ACHN (cell line): ENCODE data around the gene LYPD4.

Experiments
- DNase-seq: peaks from one replicate; pipeline ENCODE4 v3.0.0-alpha.2; 2015
- in situ Hi-C: cut with HindIII; loops from 2 replicates; pipeline ENCODE4 v1.10.0; 2017; ENCODE audit warnings: low sequenced_read_pairs, low pct_ligation_motif_present, low pct_unique_long_range_greater_than_20kb

Gene LYPD4

DNA sequence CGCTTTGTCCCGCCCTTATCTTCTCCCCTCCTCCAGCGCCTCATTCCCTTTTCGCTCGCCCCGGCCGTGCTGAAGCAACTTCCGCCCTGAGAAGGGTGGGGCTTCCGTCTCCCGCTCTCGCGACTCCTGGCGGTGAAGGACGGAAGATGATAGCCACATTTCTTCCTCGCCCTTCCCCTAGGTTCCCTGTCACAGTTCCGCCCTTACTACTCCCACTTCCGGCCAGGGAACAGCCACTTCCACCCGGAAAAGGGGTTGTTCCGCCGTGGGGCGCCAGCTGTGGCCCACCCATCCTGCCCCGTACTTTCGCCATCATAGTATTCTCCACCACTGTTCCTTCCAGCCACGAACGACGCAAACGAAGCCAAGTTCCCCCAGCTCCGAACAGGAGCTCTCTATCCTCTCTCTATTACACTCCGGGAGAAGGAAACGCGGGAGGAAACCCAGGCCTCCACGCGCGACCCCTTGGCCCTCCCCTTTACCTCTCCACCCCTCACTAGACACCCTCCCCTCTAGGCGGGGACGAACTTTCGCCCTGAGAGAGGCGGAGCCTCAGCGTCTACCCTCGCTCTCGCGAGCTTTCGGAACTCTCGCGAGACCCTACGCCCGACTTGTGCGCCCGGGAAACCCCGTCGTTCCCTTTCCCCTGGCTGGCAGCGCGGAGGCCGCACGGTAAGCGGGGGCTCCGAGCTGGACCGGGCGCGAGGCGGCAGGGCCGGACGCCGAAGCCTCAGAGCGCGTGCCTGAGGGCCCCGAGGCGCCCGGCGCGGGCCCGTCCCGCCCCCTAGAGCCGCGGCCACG is 15.3 kb upstream of the LYPD4 start, which contains the start of gene RPS19:
Gene RPS19, plus strand, starts transcription at position 638 of the 801 bp plus-strand sequence. CDS start 520 bp downstream, outside the sequence.
- in situ Hi-C loops = no loop called here

DNA sequence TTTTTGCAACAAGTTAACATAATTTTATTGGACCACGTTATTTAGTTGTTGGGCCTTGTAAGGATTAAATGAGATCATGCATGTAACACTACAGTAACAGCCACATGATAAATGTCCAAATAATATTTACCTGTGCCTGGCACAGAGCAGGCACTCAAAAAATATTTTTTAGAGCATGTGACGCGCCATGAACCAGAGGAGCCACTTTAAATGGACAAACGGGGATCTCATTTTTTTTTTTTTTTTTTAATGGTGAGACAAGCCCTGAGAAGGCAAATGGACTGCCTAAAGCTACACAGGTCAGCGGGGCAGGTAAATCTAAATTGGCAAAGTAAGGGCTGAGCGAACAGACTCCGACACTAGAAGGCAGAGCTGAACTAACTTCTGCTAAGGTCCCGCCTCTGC is 14.7 kb upstream of the LYPD4 start:
- DNase-seq = no peak
- in situ Hi-C loops = no loop called here

More for the DNA sequence above, 15.3 kb upstream of the LYPD4 start, which contains the start of gene RPS19:
- peak; percentile 96 for DNase-seq

GRCh38 chr19:41853768-41854167 is 9.3 kb upstream of the LYPD4 start:
- no peak for DNase-seq
- in situ Hi-C loops = no loop called here

DNA sequence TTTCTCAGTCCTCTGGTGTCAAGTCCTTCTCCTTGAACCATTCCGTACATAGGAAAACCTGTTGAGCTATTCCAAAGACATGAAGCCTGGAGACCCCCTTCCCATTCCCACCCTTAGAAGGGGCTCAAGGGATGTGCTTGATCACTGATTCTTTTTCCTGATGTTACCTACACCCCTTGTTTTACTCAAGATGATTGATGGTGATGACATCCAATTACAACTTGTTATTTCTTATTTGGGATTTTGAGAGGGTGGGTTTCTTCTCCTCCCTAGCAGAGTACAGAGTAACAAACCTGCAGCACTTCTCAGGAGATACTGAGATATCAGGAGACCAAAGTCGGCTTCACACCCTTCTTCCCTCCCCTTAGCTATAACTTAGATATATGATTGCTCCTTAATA is 8.9 kb upstream of the LYPD4 start:
- in situ Hi-C loops = no loop called here
- no peak for DNase-seq

DNA sequence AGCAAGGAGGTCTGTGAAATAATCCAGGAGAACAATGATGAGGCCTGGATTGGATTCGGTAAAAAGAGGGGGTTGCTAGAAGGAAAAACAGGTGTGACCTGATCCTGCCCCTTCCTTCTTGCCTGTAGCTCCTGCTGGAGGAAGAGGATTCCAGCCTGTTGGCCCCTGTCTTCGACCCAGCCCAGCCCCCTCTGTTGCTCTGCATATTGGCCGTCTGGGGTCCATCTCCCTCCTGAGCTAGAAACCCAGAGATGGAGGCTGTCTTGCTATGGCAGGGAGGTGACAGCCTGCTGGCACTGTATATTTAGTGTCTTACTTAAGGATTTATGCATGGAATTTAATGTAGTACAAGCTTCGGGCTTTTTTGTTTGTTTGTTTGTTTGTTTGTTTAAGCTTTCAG is 7.0 kb upstream of the LYPD4 start:
- DNase-seq = no peak
- in situ Hi-C loops = no loop called here

GRCh38 chr19:41850381-41850780 is 5.9 kb upstream of the LYPD4 start:
- in situ Hi-C loops = no loop called here
- no peak for DNase-seq

DNA sequence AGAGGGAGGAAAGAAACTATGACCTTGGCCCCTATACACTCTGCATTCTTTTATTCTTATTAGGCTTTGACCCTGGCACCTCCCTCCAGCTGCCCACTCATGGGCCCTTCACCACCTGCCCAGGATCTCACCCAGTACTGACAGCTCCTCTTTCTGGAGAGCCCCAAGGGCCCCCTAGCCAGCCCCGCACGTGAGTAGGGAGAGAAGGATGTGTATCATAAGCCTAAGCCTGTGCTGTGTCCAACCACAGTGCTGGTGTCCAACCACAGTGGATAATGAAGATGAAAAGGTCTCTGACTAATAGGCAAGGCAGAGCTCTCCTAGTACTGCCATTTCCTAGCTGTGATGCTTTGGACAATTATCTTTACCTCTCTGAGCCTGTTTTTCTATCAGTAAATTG is 4.6 kb upstream of the LYPD4 start:
- no peak for DNase-seq
- in situ Hi-C loops = no loop called here

GRCh38 chr19:41848666-41849065 is 4.2 kb upstream of the LYPD4 start:
- DNase-seq = no peak
- in situ Hi-C loops = no loop called here

GRCh38 chr19:41847351-41848105 is 3.0 kb upstream of the LYPD4 start:
- in situ Hi-C loops = no loop called here
- no peak for DNase-seq

- DNase-seq = no peak
- in situ Hi-C loops = no loop called here
Observed at GRCh38 chr19:41845051-41845590, 638 bp upstream of the LYPD4 start.

DNA sequence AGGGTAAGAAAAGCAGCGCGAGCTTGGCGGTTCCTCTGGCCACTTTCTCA is 343 bp upstream of the LYPD4 start, which contains the start of gene DMRTC2:
Gene DMRTC2, plus strand, starts transcription at position 42 of the 50 bp plus-strand sequence. CDS start 2,387 bp downstream, outside the sequence.
- in situ Hi-C loops = no loop called here

GRCh38 chr19:41843371-41843770 is 1.1 kb downstream of the LYPD4 start:
- no peak for DNase-seq
- in situ Hi-C loops = no loop called here

More for the DNA sequence above, 343 bp upstream of the LYPD4 start, which contains the start of gene DMRTC2:
- DNase-seq = no peak

DNA sequence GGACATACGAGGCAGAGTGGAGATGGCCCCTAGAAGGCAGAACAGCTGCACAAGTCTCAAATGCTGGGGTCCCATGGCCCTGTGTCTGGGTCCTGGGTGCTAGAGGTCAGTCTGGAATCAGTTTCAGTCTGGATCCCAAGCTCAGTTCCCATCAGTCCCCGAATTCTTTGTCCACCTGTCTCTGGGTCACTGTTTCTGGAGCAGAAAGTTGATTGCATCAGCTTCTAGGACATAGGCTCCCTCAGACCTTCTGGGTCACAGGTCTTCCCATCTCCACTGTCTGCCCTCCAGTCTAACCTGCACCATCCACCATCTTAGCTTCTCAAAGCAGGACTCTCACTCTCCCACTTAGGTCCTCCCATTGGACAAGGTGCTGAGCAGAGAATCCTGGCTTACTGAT is 5.3 kb downstream of the LYPD4 start:
- DNase-seq = no peak
- in situ Hi-C loops = no loop called here

GRCh38 chr19:41837981-41838708 is 6.3 kb downstream of the LYPD4 start:
- in situ Hi-C loops = no loop called here
- DNase-seq = no peak

DNA sequence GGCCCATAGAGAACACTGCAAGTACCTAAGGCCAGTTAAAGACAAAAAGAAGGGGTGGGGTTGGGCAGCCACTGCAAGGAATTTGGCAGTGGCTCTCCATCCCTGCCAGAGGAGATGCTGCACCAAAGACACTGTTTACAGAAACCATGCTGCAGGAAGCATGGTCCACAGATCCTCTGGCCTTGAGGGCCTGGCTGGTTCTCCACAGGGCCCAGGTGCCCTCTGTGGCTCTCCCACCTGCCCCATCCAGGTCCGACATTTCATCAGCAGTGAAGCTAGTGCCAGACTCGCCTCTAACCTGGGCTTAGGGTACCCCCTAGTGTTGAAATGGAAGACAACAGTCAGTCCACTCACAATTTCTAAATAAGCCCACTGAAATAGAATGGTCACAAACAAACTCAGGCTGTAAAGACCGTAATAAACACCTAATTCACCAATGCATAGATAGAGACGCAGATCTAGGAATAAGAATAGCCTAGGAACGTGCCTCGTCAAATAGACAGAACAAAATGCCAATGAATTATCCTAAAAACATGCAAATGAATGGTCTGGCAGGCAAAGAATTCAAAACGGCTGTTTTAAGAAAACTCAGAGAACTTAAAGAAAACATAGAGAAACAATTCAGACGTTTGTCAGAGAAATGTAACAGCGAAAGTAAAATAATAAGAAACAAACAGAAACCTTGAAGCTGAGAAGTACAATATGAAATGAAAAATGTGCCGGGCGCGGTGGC is 23.3 kb downstream of the LYPD4 start:
- peak; percentile 64 for DNase-seq
- in situ Hi-C loops = no loop called here

DNA sequence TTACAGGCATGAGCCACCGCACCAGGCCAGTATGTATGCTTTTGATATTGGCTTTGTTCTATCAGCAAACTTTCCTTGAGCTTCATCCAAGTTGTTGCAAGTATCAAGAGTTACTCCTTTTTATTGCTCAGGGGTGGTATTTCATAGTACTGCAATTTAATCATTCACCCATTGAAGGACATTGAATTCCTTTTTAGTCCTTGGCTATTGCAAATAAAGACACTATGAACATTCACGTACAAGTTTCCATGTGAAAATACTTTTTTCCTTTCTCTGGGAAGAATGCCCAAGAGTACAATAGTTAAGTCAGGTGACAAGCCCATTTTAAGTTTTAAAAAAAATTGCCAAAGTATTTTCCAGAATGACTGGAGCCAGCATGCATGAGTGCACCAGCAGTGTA is 27.7 kb downstream of the LYPD4 start:
- DNase-seq = no peak
- in situ Hi-C loops = no loop called here

GRCh38 chr19:41815301-41815700 is 29.2 kb downstream of the LYPD4 start:
- in situ Hi-C loops = no loop called here
- DNase-seq = no peak

DNA sequence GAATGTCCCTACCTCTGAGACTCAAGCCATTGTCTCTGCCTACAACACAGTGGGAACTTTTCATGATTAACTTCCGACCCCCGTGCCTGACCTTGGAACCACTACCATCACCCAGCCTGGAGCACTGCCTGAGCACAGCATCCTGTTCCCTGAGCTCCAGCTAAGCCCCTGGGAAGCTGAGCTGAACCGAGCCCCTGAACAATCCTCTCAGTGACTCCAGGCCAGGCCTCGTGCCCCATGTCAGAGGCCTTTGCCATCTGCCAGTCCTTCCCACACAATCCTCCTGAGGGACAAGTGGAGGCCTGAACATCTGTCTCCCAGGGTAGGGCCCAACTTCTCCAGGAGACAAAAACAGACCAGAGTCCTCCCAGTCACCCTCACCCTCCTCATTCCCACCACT is 30.6 kb downstream of the LYPD4 start:
- in situ Hi-C loops = no loop called here
- no peak for DNase-seq

DNA sequence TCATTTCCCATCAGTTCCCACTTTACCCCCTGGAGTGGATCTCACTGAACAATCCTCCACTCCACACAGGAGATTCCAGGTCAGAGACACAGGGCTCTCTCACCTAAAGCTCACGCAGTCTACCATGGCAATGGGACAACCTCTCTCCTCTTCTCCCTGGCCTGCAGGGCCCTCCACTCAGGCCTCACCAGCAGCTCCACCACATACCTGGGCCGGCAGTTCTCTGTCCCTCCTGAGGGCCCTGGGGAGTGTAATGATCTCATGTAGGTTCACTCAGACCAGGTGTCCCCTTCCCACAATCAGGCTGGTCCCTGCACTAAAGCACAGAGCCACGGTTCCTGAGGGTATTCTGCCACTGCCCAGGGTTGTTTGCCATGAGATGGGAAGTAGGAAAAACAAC is 32.5 kb downstream of the LYPD4 start:
- in situ Hi-C loops = no loop called here
- DNase-seq = no peak
